ENCODE results near the gene LMTK3. TPM values are rescaled to one million over a fixed set of nuclear protein-coding genes. Genes with fewer than 3 reads are reported as not detected.

LMTK3 gene
- total RNA-seq, 4 donors from 2014 or later: 2.1 to 7.8 (median 2.8) TPM

DNA sequence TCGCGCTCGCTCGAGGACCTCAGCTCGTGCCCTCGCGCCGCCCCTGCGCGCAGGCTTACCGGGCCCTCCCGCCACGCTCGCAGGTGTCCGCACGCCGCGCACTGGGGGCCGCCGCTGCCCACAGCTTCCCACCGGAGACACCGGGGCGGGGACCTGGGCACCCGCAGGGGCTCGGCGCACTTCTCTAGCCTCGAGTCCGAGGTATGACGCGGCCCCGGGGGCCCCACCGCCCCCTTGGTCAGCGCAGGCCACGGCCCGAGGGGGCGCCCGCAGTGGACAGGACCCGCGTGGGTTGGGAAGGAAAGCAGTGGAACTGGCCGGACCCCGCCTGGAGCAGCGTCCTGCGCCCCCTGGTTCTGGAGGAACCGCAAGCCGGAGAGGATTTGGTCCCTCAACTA lies 67.9 kb downstream of the LMTK3 start:
- no CpG with 5 or more reads among the region's 45 CpGs for WGBS, 2 donors
- DNase-seq: no peak
- intact Hi-C loops (cut with DNase I): no loop called here

DNA sequence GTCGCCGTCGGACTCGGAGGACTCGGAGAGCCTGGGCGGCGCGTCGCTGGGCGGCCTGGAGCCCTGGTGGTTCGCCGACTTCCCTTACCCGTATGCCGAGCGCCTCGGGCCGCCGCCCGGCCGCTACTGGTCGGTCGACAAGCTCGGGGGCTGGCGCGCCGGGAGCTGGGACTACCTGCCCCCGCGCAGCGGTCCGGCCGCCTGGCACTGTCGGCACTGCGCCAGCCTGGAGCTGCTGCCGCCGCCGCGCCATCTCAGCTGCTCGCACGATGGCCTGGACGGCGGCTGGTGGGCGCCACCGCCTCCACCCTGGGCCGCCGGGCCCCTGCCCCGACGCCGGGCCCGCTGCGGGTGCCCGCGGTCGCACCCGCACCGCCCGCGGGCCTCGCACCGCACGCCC lies 68.4 kb downstream of the LMTK3 start:
- peaks cover 0 to 13% (median 0%) of the 10 kb centered on the region in 3 donors for H3K36me3 ChIP-seq
- peaks cover 0 to 62% (median 2%) of the 10 kb centered on the region in 4 donors for H3K27me3 ChIP-seq
- TF ChIP-seq, protein P1, sequence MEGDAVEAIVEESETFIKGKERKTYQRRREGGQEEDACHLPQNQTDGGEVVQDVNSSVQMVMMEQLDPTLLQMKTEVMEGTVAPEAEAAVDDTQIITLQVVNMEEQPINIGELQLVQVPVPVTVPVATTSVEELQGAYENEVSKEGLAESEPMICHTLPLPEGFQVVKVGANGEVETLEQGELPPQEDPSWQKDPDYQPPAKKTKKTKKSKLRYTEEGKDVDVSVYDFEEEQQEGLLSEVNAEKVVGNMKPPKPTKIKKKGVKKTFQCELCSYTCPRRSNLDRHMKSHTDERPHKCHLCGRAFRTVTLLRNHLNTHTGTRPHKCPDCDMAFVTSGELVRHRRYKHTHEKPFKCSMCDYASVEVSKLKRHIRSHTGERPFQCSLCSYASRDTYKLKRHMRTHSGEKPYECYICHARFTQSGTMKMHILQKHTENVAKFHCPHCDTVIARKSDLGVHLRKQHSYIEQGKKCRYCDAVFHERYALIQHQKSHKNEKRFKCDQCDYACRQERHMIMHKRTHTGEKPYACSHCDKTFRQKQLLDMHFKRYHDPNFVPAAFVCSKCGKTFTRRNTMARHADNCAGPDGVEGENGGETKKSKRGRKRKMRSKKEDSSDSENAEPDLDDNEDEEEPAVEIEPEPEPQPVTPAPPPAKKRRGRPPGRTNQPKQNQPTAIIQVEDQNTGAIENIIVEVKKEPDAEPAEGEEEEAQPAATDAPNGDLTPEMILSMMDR (IDR thresholded peaks at IDR 0.05): no peak
- intact Hi-C loops (cut with DNase I): no loop called here
- H3K9me3 ChIP-seq: no peaks in the 10 kb centered on the region
- no peak for DNase-seq
- WGBS, 2 donors: no CpG with 5 or more reads among the region's 60 CpGs
- peaks cover 20 to 43% (median 22%) of the 10 kb centered on the region in 3 donors for H3K4me1 ChIP-seq
- no peak overlapping the region for H3K27ac ChIP-seq
- peak overlapping the region; percentile 18 to 93 (median 50) for H3K4me3 ChIP-seq

More for the DNA sequence above, 67.9 kb downstream of the LMTK3 start:
- Histone ChIP-seq H3K4me3 (peak overlapping the region in 3 of 4 donors; percentile 78 to 93 (median 85)), H3K27me3 (peaks cover 0 to 58% (median 2%) of the 10 kb centered on the region in 4 donors), H3K9me3 (no peaks in the 10 kb centered on the region), H3K27ac (no peak overlapping the region), H3K36me3 (peaks cover 0 to 18% (median 0%) of the 10 kb centered on the region in 3 donors), H3K4me1 (peaks cover 20 to 43% (median 22%) of the 10 kb centered on the region in 3 donors)
- TF ChIP-seq POLR2A (IDR thresholded peaks at IDR 0.05): no peak
- TF ChIP-seq, protein P1 (IDR thresholded peaks at IDR 0.05): no peak

DNA sequence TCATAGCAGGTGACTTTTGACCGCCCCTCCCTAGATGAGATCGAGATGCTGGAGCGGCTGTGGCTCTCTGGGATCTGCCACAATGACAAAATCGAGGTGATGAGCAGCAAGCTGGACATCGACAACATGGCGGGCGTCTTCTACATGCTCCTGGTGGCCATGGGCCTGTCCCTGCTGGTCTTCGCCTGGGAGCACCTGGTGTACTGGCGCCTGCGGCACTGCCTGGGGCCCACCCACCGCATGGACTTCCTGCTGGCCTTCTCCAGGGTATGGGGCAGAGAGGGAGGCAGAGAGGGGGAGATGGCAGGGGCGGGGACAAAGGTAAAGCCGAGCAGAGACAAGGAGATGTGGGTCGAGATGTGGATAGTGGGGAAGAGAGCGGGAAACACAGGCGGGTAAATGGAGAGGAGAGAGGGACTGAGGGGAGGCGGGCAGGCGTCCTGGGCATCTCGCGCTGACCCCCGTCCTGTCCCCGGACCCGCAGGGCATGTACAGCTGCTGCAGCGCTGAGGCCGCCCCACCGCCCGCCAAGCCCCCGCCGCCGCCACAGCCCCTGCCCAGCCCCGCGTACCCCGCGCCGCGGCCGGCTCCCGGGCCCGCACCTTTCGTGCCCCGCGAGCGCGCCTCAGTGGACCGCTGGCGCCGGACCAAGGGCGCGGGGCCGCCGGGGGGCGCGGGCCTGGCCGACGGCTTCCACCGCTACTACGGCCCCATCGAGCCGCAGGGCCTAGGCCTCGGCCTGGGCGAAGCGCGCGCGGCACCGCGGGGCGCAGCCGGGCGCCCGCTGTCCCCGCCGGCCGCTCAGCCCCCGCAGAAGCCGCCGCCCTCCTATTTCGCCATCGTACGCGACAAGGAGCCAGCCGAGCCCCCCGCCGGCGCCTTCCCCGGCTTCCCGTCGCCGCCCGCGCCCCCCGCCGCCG lies 69.3 kb downstream of the LMTK3 start:
- H3K4me3 ChIP-seq: peak overlapping the region in 1 of 4 donors; percentile 93
- DNase-seq: no peak

DNA sequence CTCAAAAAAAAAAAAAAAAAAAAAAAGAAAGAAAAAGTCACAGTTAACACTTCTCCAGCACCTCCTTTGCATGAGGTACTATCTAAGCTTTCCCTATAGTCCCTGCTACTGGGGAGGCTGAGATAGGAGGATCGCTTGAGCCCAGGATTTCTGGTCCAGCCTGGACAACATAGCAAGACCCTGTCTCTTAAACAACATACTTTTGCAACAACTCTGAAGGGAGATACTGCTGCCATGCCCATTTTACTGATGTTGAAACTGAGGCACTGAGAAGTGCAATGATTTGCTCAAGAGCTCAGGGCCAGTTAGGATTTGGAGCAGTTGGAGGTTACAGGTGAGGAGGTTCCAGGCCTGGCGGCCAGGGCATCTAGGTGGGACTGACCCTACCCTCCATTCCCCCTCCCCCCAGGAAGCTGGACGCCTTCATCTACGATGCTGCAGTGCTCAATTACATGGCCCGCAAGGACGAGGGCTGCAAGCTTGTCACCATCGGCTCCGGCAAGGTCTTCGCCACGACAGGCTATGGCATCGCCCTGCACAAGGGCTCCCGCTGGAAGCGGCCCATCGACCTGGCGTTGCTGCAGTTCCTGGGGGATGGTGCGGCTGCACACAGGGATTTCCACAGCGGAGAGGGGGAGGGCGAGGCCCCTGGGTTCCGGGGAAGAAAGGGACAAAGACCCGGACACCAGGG lies 70.1 kb downstream of the LMTK3 start:
- H3K4me1 ChIP-seq: peaks cover 14 to 28% (median 19%) of the 10 kb centered on the region in 3 donors
- H3K4me3 ChIP-seq: no peak overlapping the region
- H3K9me3 ChIP-seq: no peaks in the 10 kb centered on the region
- DNase-seq: no peak
- H3K27me3 ChIP-seq: peaks cover 0 to 75% (median 2%) of the 10 kb centered on the region in 4 donors
- TF ChIP-seq POLR2A (IDR thresholded peaks at IDR 0.05): no peak
- TF ChIP-seq, protein P1 (IDR thresholded peaks at IDR 0.05): no peak
- intact Hi-C loops (cut with DNase I): no loop called here
- no peaks in the 10 kb centered on the region for H3K36me3 ChIP-seq
- H3K27ac ChIP-seq: no peak overlapping the region
- WGBS, 2 donors: 92 to 100% methylated on average over 1 to 10 of the region's 20 CpGs

More for the DNA sequence above, 69.3 kb downstream of the LMTK3 start:
- H3K9me3 ChIP-seq: no peaks in the 10 kb centered on the region
- no peak overlapping the region for H3K27ac ChIP-seq
- peaks cover 0 to 67% (median 2%) of the 10 kb centered on the region in 4 donors for H3K27me3 ChIP-seq
- H3K36me3 ChIP-seq: peaks cover 0 to 4% (median 0%) of the 10 kb centered on the region in 3 donors
- intact Hi-C loops (cut with DNase I): no loop called here
- TF ChIP-seq POLR2A (IDR thresholded peaks at IDR 0.05): no peak
- TF ChIP-seq, protein P1 (IDR thresholded peaks at IDR 0.05): no peak
- H3K4me1 ChIP-seq: peaks cover 19 to 37% (median 22%) of the 10 kb centered on the region in 3 donors
- WGBS, 2 donors: 65 to 79% methylated on average over 23 to 25 of the region's 94 CpGs
